Stimulated activated CD4-positive, alpha-beta T cell treated with anti-CD3 and anti-CD28 coated beads, Interleukin-2, amount 100 ng/mL, for 48 hours (primary cell): ENCODE measurements around the gene VWA3B.

Source experiments
- DNase-seq, 2 donors: peaks; one replicate each; pipeline ENCODE4 v3.0.0-alpha.2; 2020

The VWA3B gene

DNA sequence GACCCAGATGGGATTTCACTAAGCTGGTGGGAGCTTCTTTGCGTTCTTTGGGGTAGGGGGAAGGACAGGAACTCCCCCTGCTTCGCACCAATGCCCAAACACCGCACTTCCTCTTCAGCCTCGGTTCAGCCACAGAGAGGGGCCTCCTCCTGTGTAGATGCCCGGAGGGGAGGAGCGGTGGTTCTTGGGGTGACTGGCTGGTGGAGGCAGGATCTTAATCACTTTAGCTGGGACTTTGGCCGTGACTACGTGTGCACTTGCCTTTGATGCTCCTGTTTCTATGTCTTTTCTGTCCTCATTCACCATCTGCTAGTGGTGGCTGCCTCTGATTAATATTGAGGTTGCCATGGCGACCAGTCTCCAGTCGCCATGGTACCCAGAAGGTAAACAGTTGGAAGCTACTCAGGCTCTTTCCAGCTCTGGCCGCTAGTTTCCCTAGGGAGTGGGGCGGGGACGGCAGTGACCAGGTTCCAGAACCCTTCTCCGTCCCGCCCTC lies 261.1 kb downstream of the VWA3B start:
- no peak for DNase-seq

DNA sequence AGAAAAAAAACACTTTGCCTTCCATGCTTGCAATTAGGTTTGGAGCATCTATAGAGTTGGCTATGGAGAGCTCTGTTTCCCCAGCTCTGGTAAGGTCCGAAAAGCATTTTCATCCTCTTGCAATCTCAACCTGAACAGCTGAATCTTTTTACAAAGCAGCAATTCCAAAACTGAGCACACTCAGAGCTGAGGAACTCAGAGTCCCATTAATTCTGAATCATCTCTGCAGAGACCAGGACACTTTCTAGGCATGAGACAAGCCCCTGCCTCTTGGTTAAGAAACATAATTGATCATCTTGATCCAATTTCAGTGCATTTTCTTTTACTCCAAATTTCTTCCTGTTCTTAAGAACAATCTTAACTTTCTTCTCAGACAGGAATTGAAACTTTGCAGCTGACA lies 263.4 kb downstream of the VWA3B start:
- DNase-seq, result no peak

DNA sequence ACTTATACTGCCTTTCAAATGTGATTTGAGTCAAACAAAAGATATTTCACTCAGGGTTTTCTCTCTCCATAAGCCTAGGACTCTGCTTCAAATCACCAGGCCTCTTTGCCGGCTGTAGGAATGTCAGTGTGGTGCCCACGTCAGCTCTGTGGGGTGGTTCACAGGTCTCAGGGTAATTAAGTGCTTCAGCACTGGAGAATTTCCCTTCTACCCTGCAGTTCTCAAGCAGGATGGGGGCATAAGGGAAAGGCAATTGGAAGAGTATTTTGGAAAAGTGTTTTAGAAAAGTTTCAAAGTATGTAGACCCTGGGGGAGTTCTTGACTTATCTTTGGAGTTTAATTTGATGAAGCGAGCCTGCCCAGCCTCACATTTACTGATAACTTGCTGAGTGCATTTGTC lies 268.9 kb downstream of the VWA3B start:
- DNase-seq, result no peak

DNA sequence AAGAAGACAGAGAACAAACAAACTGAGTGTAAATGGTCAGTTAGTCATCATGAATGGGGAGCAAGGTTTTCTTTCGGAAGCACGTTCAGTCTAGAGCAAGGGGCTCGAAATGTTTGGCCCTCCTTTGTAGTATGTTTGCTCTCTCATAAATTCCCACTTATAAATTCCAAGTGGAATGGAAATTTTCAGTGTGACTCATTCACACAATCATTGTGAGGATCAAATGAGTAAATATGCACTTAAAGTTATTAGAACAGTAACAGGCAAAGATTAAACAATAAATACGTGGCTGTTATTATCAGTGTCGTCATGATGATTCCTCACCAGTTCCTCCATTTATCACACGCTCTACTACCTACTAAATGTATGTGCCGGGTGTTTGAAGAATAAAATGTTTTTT lies 269.8 kb downstream of the VWA3B start:
- no peak for DNase-seq

DNA sequence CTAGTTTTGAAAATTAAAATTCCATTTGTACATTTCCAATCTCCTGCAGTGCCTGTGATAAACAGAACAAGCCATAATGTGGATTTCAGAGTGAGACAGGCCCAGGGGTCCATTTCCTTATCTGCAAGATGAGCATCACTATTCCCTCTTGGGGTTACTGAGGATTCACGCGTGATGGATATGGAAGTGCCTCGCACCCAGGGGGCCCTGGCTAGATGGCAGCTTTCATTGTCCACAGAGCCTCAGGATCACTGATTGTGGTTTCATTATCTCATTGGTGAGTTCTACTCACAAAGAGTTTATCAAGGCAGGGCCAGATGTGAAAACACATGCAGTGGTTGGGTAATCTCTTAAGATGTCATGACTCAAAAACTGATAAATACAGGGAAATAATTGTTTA lies 270.9 kb downstream of the VWA3B start:
- DNase-seq, result no peak

DNA sequence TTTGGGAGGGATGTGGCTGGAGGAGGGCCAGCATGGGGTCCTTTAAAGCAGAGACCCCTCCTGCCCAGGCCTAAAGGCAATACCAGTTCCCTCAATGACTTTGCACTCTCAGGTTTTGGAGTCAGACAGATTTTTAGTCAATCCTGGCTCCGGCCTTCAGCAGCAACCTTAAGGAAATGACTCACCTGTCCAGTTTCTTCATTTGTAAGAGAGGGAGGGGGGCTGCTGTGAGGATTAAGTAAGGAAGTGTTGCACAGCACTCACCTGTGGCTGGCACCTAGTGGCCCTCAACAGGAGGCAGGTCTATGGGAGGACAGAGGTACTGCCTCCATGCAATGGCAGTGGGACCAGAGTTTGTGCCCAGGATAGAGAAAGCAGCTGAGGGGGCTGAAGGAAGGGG lies 273.0 kb downstream of the VWA3B start:
- DNase-seq, result no peak
